Activated T-cell treated with anti-CD3 and anti-CD28 coated beads, Interleukin-2, amount 50 U/mL, for 24 hours (primary cell): ENCODE measurements around the gene KRTAP5-3.

Experiments
- DNase-seq: peaks from one replicate; pipeline ENCODE4 v3.0.0-alpha.2; 2020
- H3K27ac Mint-ChIP-seq: 2 replicates; pipeline ENCODE4 v1.8.0; 2020; ENCODE audit warnings: mild to moderate bottlenecking, mixed read lengths
- H3K27me3 Mint-ChIP-seq: 2 replicates; pipeline ENCODE4 v1.8.0; 2020; ENCODE audit warnings: mixed read lengths
- H3K36me3 Mint-ChIP-seq: 2 replicates; pipeline ENCODE4 v1.8.0; 2020; ENCODE audit warnings: low read depth, mixed read lengths
- H3K4me1 Mint-ChIP-seq: 2 replicates; pipeline ENCODE4 v1.8.0; 2020; ENCODE audit warnings: low read depth, mixed read lengths
- H3K4me3 Mint-ChIP-seq: 2 replicates; pipeline ENCODE4 v1.8.0; 2020; ENCODE audit warnings: mild to moderate bottlenecking, moderate library complexity, mixed read lengths
- H3K9me3 Mint-ChIP-seq: 2 replicates; pipeline ENCODE4 v1.8.0; 2020; ENCODE audit warnings: mixed read lengths

Gene KRTAP5-3

DNA sequence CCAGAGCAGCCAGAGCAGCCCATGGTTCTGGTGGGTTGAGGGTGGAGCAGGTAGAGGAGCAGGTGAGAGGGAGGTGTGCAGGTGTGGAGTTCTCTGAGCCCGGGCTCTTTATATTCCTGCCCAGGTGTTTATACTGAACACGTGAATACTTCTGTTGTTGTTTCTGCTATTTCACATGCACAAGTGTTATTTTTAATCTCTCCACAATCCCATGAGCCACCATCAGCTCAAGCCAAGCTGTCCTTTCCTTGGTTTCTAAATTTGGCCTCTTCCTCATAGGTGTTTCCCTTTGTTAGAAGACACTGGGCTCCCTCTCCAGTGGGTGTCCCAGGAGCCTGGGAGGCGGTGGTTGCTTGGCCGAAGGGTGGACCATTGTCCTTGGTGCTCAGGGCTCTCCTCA is at the start of gene KRTAP5-3:
TSS of gene KRTAP5-3 (minus strand) at position 101 of the 400 bp plus-strand sequence. CDS start at position 23, 78 bp downstream.
- H3K9me3 Mint-ChIP-seq: no peaks in the 10 kb centered on the region
- no peak within 1 kb of the TSS for H3K27ac Mint-ChIP-seq
- H3K27me3 Mint-ChIP-seq: peaks cover 24% of the 10 kb centered on the region

GRCh38 chr11:1656670-1657069 is 48.4 kb upstream of the KRTAP5-3 start:
- H3K4me1 Mint-ChIP-seq: peaks cover 4% of the 10 kb centered on the region

More for the DNA sequence above, at the start of gene KRTAP5-3:
- H3K36me3 Mint-ChIP-seq: no peaks in the 10 kb centered on the region
- no peak within 1 kb of the TSS for H3K4me3 Mint-ChIP-seq
- DNase-seq: no peak
- peaks cover 8% of the 10 kb centered on the region for H3K4me1 Mint-ChIP-seq

DNA sequence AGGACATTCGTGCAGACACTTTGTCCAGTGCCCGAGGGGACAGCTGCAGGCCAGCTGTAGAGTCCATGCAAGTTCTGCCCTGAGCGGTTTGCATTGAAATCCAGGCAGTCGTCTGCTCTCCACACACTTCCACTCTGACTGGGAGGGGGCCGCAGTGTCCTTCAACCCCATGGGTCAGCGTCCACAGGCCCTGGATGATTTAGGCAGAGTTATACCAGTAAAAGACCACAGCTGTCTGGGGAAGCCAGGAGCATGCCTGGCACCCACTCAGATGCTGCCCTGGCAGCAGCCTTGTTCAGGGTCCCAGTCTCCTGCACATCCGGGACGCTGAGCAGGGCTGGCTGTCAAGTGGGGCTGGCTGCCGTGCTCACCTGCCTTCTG is 47.8 kb upstream of the KRTAP5-3 start:
- Mint-ChIP-seq H3K4me1 (peaks cover 4% of the 10 kb centered on the region), H3K27ac (no peak overlapping the region), H3K9me3 (no peaks in the 10 kb centered on the region)

More at GRCh38 chr11:1656670-1657069, 48.4 kb upstream of the KRTAP5-3 start:
- H3K36me3 Mint-ChIP-seq: no peaks in the 10 kb centered on the region
- no peak overlapping the region for H3K4me3 Mint-ChIP-seq
- H3K27ac Mint-ChIP-seq: no peak overlapping the region
- no peak for DNase-seq
- H3K9me3 Mint-ChIP-seq: no peaks in the 10 kb centered on the region
- H3K27me3 Mint-ChIP-seq: peaks cover 43% of the 10 kb centered on the region

DNA sequence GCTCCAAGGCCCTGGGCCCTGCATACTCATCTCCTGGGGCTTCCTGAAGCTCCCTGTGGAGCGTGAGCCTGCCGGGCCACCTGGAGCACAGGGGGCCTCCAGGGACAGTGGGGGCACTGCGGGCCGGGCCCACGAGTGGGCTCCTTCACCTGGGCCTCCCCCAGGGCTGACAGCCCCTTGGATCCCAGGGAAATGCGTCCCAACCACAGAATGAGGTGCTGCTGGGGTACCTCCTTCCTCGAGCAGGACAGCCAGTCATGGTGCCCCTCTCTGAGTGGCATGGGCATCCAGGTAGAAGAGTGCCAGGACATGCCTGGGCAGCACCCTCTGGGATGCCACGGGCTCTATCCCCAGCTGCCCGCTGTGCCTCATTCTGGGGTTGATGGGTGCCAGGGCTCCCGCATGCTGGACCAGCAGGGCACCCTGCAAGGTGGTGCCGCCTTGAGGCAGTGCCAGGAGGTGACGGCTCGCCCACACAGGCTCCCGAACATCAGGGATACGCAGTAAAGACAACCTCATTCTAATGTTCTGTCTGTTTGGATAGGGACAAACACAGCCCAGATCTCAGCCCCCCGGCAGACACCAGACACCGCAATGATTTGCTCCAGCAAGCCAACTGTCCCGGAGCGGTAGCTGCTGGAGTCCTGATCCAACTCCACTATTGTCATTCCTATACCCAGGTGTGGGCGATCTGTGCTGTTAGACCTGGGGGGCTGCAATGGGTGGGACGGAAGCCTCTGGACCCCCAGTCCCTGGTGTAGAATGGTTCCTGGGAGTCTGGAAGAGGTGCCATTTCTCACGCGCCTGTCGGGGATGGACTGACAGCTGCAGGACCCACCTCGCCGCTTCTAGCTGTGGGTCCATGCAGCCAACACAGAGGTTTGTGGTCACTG is 47.2 kb upstream of the KRTAP5-3 start:
- Mint-ChIP-seq H3K4me3 (no peak overlapping the region), H3K4me1 (peaks cover 4% of the 10 kb centered on the region), H3K36me3 (no peaks in the 10 kb centered on the region), H3K27ac (no peak overlapping the region), H3K27me3 (peaks cover 38% of the 10 kb centered on the region), H3K9me3 (no peaks in the 10 kb centered on the region)
- DNase-seq: no peak

More for the DNA sequence above, 47.8 kb upstream of the KRTAP5-3 start:
- no peak for DNase-seq
- Mint-ChIP-seq H3K36me3 (no peaks in the 10 kb centered on the region), H3K4me3 (no peak overlapping the region), H3K27me3 (peaks cover 42% of the 10 kb centered on the region)

GRCh38 chr11:1654388-1655167 is 46.3 kb upstream of the KRTAP5-3 start:
- no peak for DNase-seq
- H3K9me3 Mint-ChIP-seq: no peaks in the 10 kb centered on the region

DNA sequence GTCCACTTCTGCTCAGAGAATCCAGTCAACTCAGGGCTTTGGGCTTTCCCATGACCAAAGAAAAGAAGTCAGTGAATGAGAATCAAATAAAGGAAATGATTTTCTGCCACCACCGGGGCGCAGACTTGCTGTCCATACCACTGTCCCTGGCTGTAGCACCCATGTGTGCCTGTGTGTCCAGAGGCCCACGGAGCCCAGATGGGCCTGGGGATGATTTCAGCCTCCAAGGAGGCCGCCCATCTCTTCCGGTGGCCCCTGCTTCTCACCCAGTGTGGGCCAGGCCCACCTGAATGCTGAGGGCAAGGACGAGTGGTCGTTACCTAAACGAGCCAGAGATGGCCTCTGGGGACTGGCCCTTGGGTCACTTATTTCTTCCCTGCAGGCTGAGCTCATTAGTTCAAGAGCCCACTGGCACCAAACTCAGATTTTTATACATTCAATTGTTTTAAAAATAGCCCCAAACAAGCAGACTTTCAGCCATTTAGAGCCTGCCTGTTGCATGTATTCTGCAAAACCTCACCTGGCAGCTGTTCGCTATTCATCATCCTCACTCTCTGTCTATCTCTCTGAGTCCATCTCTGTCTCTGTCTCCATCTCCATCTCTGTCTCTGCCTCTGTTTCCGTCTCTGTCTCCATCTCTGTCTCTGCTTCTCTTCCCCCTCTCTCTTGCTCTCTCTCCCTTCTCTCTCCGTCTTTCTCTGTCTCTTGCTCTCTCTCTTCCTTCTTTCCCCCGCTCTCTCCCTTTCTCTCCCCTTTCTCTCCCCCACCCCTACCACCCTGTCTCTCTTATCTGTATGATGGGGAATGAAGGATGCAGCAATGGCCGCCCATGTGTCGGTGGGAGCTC is 45.5 kb upstream of the KRTAP5-3 start:
- no peak overlapping the region for H3K27ac Mint-ChIP-seq
- H3K4me3 Mint-ChIP-seq: no peak overlapping the region
- no peak for DNase-seq
- H3K36me3 Mint-ChIP-seq: no peaks in the 10 kb centered on the region
- peaks cover 25% of the 10 kb centered on the region for H3K27me3 Mint-ChIP-seq
- no peaks in the 10 kb centered on the region for H3K9me3 Mint-ChIP-seq
- H3K4me1 Mint-ChIP-seq: no peaks in the 10 kb centered on the region

More at GRCh38 chr11:1654388-1655167, 46.3 kb upstream of the KRTAP5-3 start:
- Mint-ChIP-seq H3K4me3 (no peak overlapping the region), H3K36me3 (no peaks in the 10 kb centered on the region), H3K27me3 (peaks cover 30% of the 10 kb centered on the region), H3K27ac (no peak overlapping the region), H3K4me1 (peaks cover 4% of the 10 kb centered on the region)

GRCh38 chr11:1652771-1653540 is 44.7 kb upstream of the KRTAP5-3 start:
- no peaks in the 10 kb centered on the region for H3K4me1 Mint-ChIP-seq
- H3K36me3 Mint-ChIP-seq: no peaks in the 10 kb centered on the region
- H3K27ac Mint-ChIP-seq: no peak overlapping the region
- H3K4me3 Mint-ChIP-seq: no peak overlapping the region
- H3K9me3 Mint-ChIP-seq: no peaks in the 10 kb centered on the region
- H3K27me3 Mint-ChIP-seq: peaks cover 21% of the 10 kb centered on the region
- DNase-seq: peak; percentile 88

GRCh38 chr11:1652442-1652770 is 44.1 kb upstream of the KRTAP5-3 start:
- no peaks in the 10 kb centered on the region for H3K36me3 Mint-ChIP-seq
- no peaks in the 10 kb centered on the region for H3K9me3 Mint-ChIP-seq
- DNase-seq: no peak
- no peaks in the 10 kb centered on the region for H3K4me1 Mint-ChIP-seq
- peaks cover 21% of the 10 kb centered on the region for H3K27me3 Mint-ChIP-seq
- H3K27ac Mint-ChIP-seq: no peak overlapping the region
- no peak overlapping the region for H3K4me3 Mint-ChIP-seq

DNA sequence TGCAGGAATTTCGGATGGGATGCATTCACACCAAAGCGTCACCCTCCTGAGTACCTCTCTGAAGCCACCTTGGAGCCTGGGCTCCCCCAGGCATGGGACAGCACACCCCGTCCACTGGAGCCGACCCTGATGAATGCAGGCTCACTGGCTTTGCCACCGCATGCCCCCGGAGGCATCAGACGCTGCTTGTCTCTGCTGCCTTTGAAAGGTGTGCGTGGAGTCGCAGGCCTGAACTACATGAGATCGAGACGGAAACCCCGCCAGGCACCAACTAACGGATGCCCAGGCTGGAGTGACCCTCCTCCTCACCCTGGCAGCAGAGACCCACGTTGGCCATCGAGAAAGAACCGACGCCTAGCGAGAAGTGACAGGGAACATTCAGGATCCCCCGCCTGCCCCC is 43.8 kb upstream of the KRTAP5-3 start:
- Mint-ChIP-seq H3K36me3 (no peaks in the 10 kb centered on the region), H3K27me3 (peaks cover 21% of the 10 kb centered on the region), H3K4me3 (no peak overlapping the region), H3K27ac (no peak overlapping the region), H3K9me3 (no peaks in the 10 kb centered on the region), H3K4me1 (no peaks in the 10 kb centered on the region)
- DNase-seq: no peak

DNA sequence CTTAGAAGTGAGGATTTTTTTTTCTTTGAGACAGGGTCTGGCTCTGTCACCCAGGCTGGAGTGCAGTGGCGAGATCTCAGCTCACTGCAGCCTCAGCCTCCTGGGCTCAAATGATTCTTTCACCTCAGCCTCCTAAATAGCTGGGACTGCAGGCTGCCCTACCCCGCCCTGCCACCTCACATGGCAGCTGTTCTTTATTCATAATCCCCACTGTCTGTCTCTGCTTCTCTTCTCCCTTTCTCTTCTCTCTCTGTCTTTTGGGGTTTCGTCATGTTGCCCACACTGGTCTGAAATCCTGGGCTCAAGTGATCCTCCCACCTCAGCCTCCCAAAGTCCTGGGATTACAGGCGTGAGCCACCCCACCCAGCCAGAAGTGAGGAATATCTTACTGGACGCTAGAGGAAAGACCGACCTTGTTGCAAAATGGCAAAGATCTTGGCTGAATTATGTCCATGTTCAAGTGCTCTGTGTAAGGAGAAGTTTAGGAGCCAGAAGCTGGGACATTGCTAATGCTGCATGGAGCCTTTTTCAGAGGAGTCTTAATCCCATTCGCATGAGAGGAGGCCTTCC is 43.2 kb upstream of the KRTAP5-3 start:
- Mint-ChIP-seq H3K27me3 (peaks cover 21% of the 10 kb centered on the region), H3K4me1 (no peaks in the 10 kb centered on the region), H3K27ac (no peak overlapping the region), H3K4me3 (no peak overlapping the region), H3K9me3 (no peaks in the 10 kb centered on the region), H3K36me3 (no peaks in the 10 kb centered on the region)
- no peak for DNase-seq

DNA sequence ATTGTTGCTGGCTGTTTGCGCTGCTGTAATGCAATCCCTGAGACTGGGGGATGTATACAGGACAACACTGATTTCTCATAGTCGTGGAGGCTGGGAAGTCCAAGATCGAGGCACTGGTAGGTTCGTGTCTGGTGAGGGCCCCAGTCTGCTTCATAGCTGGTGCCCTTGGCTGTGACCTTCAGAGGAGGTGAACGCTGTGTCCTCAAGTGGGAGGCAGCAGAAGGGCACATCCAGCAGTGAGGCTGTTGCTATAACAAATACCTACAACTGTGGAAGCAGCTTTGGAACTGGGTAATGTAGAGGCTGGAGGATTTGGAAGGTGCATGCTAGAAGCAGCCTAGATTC is 42.6 kb upstream of the KRTAP5-3 start:
- no peaks in the 10 kb centered on the region for H3K36me3 Mint-ChIP-seq
- no peaks in the 10 kb centered on the region for H3K9me3 Mint-ChIP-seq
- H3K27me3 Mint-ChIP-seq: peaks cover 21% of the 10 kb centered on the region
- DNase-seq: no peak
- no peak overlapping the region for H3K27ac Mint-ChIP-seq
- H3K4me1 Mint-ChIP-seq: no peaks in the 10 kb centered on the region
- H3K4me3 Mint-ChIP-seq: no peak overlapping the region

DNA sequence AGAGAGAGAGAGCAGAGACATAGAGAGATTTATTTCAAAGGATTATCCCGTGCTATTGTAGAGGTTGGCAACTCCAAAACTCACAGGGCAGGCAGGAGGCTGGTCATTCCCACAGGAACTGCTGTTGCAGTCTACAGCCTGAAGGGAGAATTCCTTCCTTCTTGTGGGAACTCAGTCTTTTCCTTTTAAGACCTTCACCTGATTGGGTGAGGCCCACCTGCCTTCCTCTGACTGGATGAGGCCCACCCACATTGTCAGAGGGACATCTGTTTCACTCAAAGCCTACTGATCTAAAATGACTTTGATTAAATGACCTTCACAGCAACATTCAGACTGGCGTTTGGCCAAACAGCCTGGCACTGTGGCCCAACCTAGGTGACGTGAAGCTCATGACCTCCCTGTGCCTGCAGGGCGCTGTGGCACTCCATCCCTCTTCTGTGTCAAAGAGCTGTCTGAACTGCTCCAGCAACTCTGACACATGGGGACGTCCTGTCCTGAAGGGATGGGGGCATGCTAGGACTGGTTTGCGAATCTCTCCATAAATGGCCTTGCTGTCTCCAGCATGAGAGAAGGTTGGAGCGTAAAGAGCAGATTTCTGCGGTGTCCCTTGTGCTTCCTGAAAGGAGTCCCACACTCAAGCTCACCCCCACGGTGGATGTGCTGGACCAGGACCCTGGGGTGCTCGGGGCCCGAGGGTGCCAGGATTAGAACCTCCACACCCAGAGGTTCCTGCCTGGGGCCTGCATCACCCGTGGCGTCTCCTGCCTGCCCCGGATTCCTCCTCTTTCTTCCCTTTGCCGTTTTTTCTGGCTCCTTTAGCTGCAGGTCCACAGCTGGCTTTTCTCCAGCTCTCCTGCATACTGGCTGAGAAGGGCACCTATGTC is 42.0 kb upstream of the KRTAP5-3 start:
- Mint-ChIP-seq H3K4me3 (no peak overlapping the region), H3K36me3 (no peaks in the 10 kb centered on the region), H3K9me3 (no peaks in the 10 kb centered on the region), H3K27me3 (peaks cover 21% of the 10 kb centered on the region), H3K27ac (no peak overlapping the region), H3K4me1 (no peaks in the 10 kb centered on the region)
- no peak for DNase-seq
